Adrenal gland (tissue), 12 donors: ENCODE measurements around the gene WWOX. TPM values are rescaled to one million over a fixed set of nuclear protein-coding genes. Genes with fewer than 3 reads are reported as not detected.

Experiments
- DNase-seq, 7 donors: peaks; one replicate each; pipeline ENCODE4 v3.0.0-alpha.2; 2019 to 2020
- H3K27ac ChIP-seq, 5 donors: fragments of 200-600 bp; sonication (generic) in 4 of 5; 1 replicate in 3 of 5; 2 replicates in 2 of 5; pipeline versions ENCODE4 v1.5.1 to v1.8.0; 2016 to 2020; ENCODE audit warnings: mild to moderate bottlenecking in 1 of 5
- H3K27me3 ChIP-seq: fragments of 200-600 bp; 2 replicates; pipeline ENCODE4 v1.8.0; 2021
- H3K36me3 ChIP-seq, 2 donors: fragments of 200-600 bp; replicated peaks in 1 of 2; 1 replicate in 1 of 2; 2 replicates in 1 of 2; pipeline versions ENCODE4 v1.5.1 to v1.8.0; 2018 to 2022
- H3K4me1 ChIP-seq, 2 donors: fragments of 200-600 bp; replicated peaks in 1 of 2; 1 replicate in 1 of 2; 2 replicates in 1 of 2; pipeline versions ENCODE4 v1.5.1 to v1.8.0; 2018 to 2021
- H3K4me3 ChIP-seq, 4 donors: fragments of 200-600 bp; sonication (generic) in 3 of 4; one replicate each; pipeline ENCODE4 v1.5.1; 2016 to 2018
- H3K9me3 ChIP-seq, 3 donors: fragments of 200-600 bp; sonication (generic) in 1 of 3; replicated peaks in 1 of 3; 1 replicate in 2 of 3; 2 replicates in 1 of 3; pipeline versions ENCODE4 v1.5.1 to v1.8.0; 2016 to 2021
- POLR2A ChIP-seq, 2 donors: fragments of 450-650 bp; IDR thresholded peaks; one replicate each; pipeline ENCODE4 v1.6.1; 2017; ENCODE audit warnings: antibody characterized with exemption in 2 of 2, mild to moderate bottlenecking in 2 of 2, moderate library complexity in 1 of 2
- WGBS, 4 donors: extraction: QIAGEN DNeasy Blood & Tissue Kit in 2 of 4; methylation state at CpG; one replicate each; pipeline versions ENCODE4 v1.1.5 to v1.1.7; 2013 to 2017; 5-methylcytosine and 5-hydroxymethylcytosine counted together
- intact Hi-C, 2 donors: fragments of 100-400 bp; cut with DNase I; formaldehyde crosslinking; loops; one replicate each; pipeline versions ENCODE4 v1.14.1 to v1.15.0; 2022 to 2023
- polyA plus RNA-seq, 3 donors: library from polyadenylated mRNA; stranded (reverse); fragments of 200-250 nt in 2 of 3; fragments of 350-450 nt in 1 of 3; fragmentation: Illumina TruSeq in 1 of 3; extraction: RNeasy Lipid Tissue Mini Kit (QIAGEN cat#74804) in 1 of 3; gene quantifications; one replicate each; pipeline ENCODE4 v1.2.3, GENCODE V29; 2013 to 2014
- total RNA-seq, 9 donors: library from RNA; depleted of rRNA in 4 of 9; stranded (reverse); fragments of >200 nt in 4 of 9; fragments of 120-200 nt in 1 of 9; fragmentation: NEBNext Ultra II Directional in 1 of 9; extraction: Animal tissue kit (Norgen Biotek cat#: 25700) in 1 of 9; gene quantifications; one replicate each; pipeline versions ENCODE4 v1.1.0 to v1.2.4, GENCODE V29; 2013 to 2023
- TF ChIP-seq, protein P1 (sequence below), 6 experiments: fragments of 450-650 bp in 4 of 6; fragments of 200-600 bp in 2 of 6; sonication (generic) in 1 of 6; IDR thresholded peaks; 1 replicate in 5 of 6; 2 replicates in 1 of 6; pipeline versions ENCODE4 v1.5.1 to v1.8.0; 2016 to 2021; ENCODE audit warnings: antibody characterized with exemption in 6 of 6, mild to moderate bottlenecking in 2 of 6, moderate library complexity in 1 of 6
- donor health status: healthy with polysubstance abuse.
- donor health status: Bipolar disorder and iron deficiency.
- donor health status: DM: yes; HTN: yes; CAD: no.
- donor health status: DM: no; HTN: no; CAD: no.
- donor health status: DM: no; HTN: no; CAD: no.
- donor health status: DM: yes; HTN: yes; CAD: no.

Gene WWOX
- total and polyA plus RNA-seq, 12 donors, result 11.8 to 74.6 (median 20.5) TPM

DNA sequence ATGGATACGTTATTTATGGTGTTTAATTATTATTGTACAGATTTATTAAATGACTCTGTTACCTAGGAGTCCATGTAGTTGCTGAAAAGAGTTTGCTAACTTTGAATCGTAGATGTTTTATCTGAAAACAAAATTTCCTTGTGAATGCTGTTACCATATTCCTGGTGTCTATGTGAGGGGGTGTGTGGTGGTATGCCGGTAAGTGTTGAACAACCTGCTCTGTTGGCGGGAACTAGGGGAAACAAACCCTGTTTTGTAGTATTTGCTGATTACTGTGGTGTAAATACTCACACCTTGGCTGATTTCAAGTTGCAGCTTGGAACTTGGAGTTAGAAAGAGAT, 386.4 kb downstream of the WWOX start:
- 93 to 94% (median 94%) methylated on average over 4 of the region's 4 CpGs for WGBS, 4 donors
- H3K27ac ChIP-seq, result no peak overlapping the region
- no peak overlapping the region for H3K4me3 ChIP-seq
- no peak for TF ChIP-seq POLR2A (IDR thresholded peaks at IDR 0.05)
- no peaks in the 10 kb centered on the region for H3K4me1 ChIP-seq
- intact Hi-C loops, result no loop called here
- no peaks in the 10 kb centered on the region for H3K27me3 ChIP-seq
- no peaks in the 10 kb centered on the region for H3K36me3 ChIP-seq
- no peaks in the 10 kb centered on the region for H3K9me3 ChIP-seq
- DNase-seq, result no peak

DNA sequence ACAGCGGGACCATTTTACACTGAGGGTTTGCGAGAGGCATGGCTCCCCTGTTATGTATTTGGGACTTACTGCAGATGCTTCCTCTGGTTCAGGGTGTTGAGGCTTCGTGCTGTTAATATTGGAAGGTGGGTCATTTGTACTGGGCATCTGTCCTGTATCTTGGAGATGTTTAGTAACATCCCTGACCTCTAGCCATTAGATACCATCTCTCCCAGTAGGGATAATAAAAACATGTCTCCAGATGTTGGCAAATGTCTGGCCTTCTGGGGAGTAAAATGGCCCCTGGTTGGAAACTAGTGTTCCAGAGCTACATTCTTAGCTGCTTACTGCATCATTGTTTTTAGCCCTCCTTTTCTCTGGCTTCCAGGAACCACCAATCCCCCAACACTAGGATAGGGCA, 388.0 kb downstream of the WWOX start:
- intact Hi-C loops, result no loop called here

DNA sequence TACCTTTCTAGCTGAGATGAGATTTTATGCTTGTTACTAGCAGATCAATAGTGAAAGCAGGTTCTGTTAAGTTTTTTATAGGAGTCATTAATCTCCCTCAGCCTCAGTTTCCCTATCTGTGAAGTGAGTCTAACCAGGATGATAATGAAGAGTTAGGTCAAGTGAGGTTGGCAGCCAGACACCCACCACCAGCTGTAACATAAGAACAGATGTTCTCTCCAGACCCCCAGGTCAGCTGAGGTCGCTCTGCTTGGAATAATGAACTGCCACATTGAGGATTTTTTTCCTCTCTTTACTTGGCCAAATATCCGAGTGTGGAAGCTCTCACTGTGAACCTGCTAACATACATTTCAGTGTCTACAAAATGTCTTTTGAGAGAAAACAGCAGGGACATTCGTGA, 389.6 kb downstream of the WWOX start:
- Histone ChIP-seq H3K27ac (no peak overlapping the region), H3K27me3 (no peaks in the 10 kb centered on the region), H3K4me1 (no peaks in the 10 kb centered on the region), H3K4me3 (no peak overlapping the region), H3K36me3 (no peaks in the 10 kb centered on the region), H3K9me3 (no peaks in the 10 kb centered on the region)
- no peak for TF ChIP-seq POLR2A (IDR thresholded peaks at IDR 0.05)
- TF ChIP-seq, protein P1, sequence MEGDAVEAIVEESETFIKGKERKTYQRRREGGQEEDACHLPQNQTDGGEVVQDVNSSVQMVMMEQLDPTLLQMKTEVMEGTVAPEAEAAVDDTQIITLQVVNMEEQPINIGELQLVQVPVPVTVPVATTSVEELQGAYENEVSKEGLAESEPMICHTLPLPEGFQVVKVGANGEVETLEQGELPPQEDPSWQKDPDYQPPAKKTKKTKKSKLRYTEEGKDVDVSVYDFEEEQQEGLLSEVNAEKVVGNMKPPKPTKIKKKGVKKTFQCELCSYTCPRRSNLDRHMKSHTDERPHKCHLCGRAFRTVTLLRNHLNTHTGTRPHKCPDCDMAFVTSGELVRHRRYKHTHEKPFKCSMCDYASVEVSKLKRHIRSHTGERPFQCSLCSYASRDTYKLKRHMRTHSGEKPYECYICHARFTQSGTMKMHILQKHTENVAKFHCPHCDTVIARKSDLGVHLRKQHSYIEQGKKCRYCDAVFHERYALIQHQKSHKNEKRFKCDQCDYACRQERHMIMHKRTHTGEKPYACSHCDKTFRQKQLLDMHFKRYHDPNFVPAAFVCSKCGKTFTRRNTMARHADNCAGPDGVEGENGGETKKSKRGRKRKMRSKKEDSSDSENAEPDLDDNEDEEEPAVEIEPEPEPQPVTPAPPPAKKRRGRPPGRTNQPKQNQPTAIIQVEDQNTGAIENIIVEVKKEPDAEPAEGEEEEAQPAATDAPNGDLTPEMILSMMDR (IDR thresholded peaks at IDR 0.05), result no peak
- 51 to 59% (median 52%) methylated on average over 3 of the region's 3 CpGs for WGBS, 4 donors
- DNase-seq, result no peak
- intact Hi-C loops, result no loop called here

More for the DNA sequence above, 388.0 kb downstream of the WWOX start:
- 93 to 98% (median 94%) methylated on average over 3 of the region's 3 CpGs for WGBS, 4 donors
- no peak for DNase-seq
- H3K9me3 ChIP-seq, result no peaks in the 10 kb centered on the region
- H3K27me3 ChIP-seq, result no peaks in the 10 kb centered on the region
- TF ChIP-seq POLR2A (IDR thresholded peaks at IDR 0.05), result no peak
- TF ChIP-seq, protein P1 (IDR thresholded peaks at IDR 0.05), result no peak
- H3K36me3 ChIP-seq, result no peaks in the 10 kb centered on the region
- H3K4me3 ChIP-seq, result no peak overlapping the region
- H3K27ac ChIP-seq, result no peak overlapping the region
- H3K4me1 ChIP-seq, result no peaks in the 10 kb centered on the region

DNA sequence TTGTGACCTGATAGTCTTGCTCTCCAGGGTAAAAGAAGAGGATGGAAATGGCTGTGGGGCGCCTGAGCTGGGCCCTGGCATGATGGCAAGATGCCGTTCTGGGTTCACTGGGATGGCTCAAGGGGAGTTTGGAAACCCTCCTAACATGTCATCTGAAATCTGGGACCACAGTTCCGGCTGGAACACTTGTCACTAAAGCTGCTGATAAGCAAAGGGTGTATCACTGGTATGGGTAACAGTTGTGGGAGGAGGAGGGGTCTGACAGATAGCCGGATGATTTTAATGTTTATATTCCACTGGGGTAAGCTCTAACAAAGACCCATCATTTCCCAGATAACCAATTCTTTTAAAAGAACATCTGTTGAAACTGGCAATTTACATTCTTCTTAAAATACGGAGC, 390.2 kb downstream of the WWOX start:
- intact Hi-C loops, result no loop called here

DNA sequence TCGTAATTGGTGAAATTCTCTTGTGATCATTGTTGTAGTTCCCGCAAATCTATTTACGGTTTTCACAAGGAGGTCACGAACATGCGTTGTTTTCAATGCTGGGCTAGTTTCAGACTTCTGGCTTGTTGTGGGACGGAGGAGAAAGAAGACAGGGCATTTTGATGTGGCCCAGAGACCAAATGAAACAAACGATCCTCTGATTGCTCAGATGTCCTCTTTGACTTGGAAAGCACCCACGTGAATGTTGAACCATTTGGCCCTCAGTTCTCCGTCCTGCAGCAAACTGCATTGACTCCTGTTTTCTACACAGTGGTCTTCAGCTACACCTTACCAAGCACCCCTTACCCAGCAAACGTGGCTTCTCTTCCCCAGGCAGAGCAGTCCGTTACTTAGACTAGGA, 391.0 kb downstream of the WWOX start:
- H3K4me3 ChIP-seq, result no peak overlapping the region
- TF ChIP-seq, protein P1 (IDR thresholded peaks at IDR 0.05), result no peak
- TF ChIP-seq POLR2A (IDR thresholded peaks at IDR 0.05), result no peak
- H3K27ac ChIP-seq, result no peak overlapping the region
- intact Hi-C loops, result no loop called here
- no peaks in the 10 kb centered on the region for H3K9me3 ChIP-seq
- H3K36me3 ChIP-seq, result no peaks in the 10 kb centered on the region
- H3K27me3 ChIP-seq, result no peaks in the 10 kb centered on the region
- WGBS, 4 donors, result 90 to 95% (median 93%) methylated on average over 11 of the region's 11 CpGs
- no peaks in the 10 kb centered on the region for H3K4me1 ChIP-seq
- DNase-seq, result no peak

More for the DNA sequence above, 390.2 kb downstream of the WWOX start:
- Histone ChIP-seq H3K27me3 (no peaks in the 10 kb centered on the region), H3K4me1 (no peaks in the 10 kb centered on the region), H3K36me3 (no peaks in the 10 kb centered on the region), H3K4me3 (no peak overlapping the region), H3K9me3 (no peaks in the 10 kb centered on the region), H3K27ac (no peak overlapping the region)
- 85 to 86% (median 85%) methylated on average over 5 of the region's 5 CpGs for WGBS, 4 donors
- no peak for TF ChIP-seq POLR2A (IDR thresholded peaks at IDR 0.05)
- TF ChIP-seq, protein P1 (IDR thresholded peaks at IDR 0.05), result no peak
- DNase-seq, result no peak
